HepG2 (cell line): Measurements from ENCODE around the gene PRMT2. TPM values are rescaled to one million over a fixed set of nuclear protein-coding genes. Genes with fewer than 3 reads are reported as not detected.
A peak's percentile ranks its signal among the peaks of the same experiment; 100 is the strongest.

ENCODE experiments used
- ARID5B ChIP-seq: IDR thresholded peaks from 2 replicates; pipeline ENCODE4 v1.4.0; 2020; ENCODE audit warnings: mild to moderate bottlenecking, missing genetic modification reagents
- CAMTA2 ChIP-seq: sonication (generic); formaldehyde crosslinking; IDR thresholded peaks from 2 replicates; pipeline ENCODE4 v1.4.0; 2020; ENCODE audit warnings: mild to moderate bottlenecking, missing genetic modification reagents, borderline replicate concordance
- FOSL2 ChIP-seq: sonication (generic); formaldehyde crosslinking; IDR thresholded peaks from 2 replicates; pipeline ENCODE4 v1.4.0; 2020; ENCODE audit warnings: missing genetic modification reagents
- HNF1A ChIP-seq, 2 experiments: sonication (generic) in 1 of 2; formaldehyde crosslinking in 1 of 2; IDR thresholded peaks; 2 replicates each; pipeline versions ENCODE4 v1.4.0 to v1.6.1; 2016 to 2020; ENCODE audit warnings: borderline replicate concordance in 1 of 2, low read depth in 1 of 2, mild to moderate bottlenecking in 1 of 2, missing genetic modification reagents in 1 of 2
- KLF6 ChIP-seq: IDR thresholded peaks from 2 replicates; pipeline ENCODE4 v1.8.0; 2016; ENCODE audit warnings: missing biosample characterization, missing genetic modification reagents
- NFKB2 ChIP-seq: sonication (generic); formaldehyde crosslinking; IDR thresholded peaks from 2 replicates; pipeline ENCODE4 v1.4.0; 2020; ENCODE audit warnings: missing genetic modification reagents, borderline replicate concordance
- PITX1 ChIP-seq: sonication (generic); formaldehyde crosslinking; IDR thresholded peaks from 2 replicates; pipeline ENCODE4 v1.5.1; 2020; ENCODE audit warnings: mild to moderate bottlenecking, missing genetic modification reagents
- POLR2A ChIP-seq, 2 experiments: IDR thresholded peaks; 2 replicates each; pipeline ENCODE4 v1.6.1; 2011; ENCODE audit warnings: low read depth in 2 of 2, low read length in 2 of 2, mild to moderate bottlenecking in 1 of 2, moderate library complexity in 1 of 2; ENCODE audit not compliant: insufficient read depth in 1 of 2
- UBTF ChIP-seq: sonication (generic); formaldehyde crosslinking; IDR thresholded peaks from 2 replicates; pipeline ENCODE4 v1.4.0; 2020; ENCODE audit warnings: mild to moderate bottlenecking, missing genetic modification reagents
- ZNF10 ChIP-seq: sonication (generic); formaldehyde crosslinking; IDR thresholded peaks from 2 replicates; pipeline ENCODE4 v1.4.0; 2020; ENCODE audit warnings: mild to moderate bottlenecking, low read depth, missing genetic modification reagents, borderline replicate concordance
- ZNF263 ChIP-seq: sonication (generic); formaldehyde crosslinking; IDR thresholded peaks from 2 replicates; pipeline ENCODE4 v1.4.0; 2020; ENCODE audit warnings: missing genetic modification reagents
- ZNF335 ChIP-seq: sonication (generic); formaldehyde crosslinking; IDR thresholded peaks from 2 replicates; pipeline ENCODE4 v1.4.0; 2020; ENCODE audit warnings: missing genetic modification reagents
- ZSCAN9 ChIP-seq: IDR thresholded peaks from 2 replicates; pipeline ENCODE4 v1.6.1; 2016; ENCODE audit warnings: borderline replicate concordance
- polyA plus RNA-seq, 8 experiments: library from polyadenylated mRNA; depleted of rRNA in 3 of 8; stranded (reverse) in 7 of 8; unstranded in 1 of 8; fragments of >200 nt; fragmentation: Illumina TruSeq in 4 of 8; extraction: Trizol in 4 of 8; gene quantifications; 2 replicates each; pipeline versions ENCODE4 v1.2.1 to v1.2.3, GENCODE V29; 2011 to 2016; ENCODE audit warnings: low read depth in 4 of 8, missing spikeins in 1 of 8, mixed read lengths in 1 of 8; ENCODE audit not compliant: insufficient read depth in 1 of 8
- total RNA-seq, 5 experiments: library from RNA; depleted of rRNA; stranded (reverse); fragments of >200 nt; fragmentation: Illumina TruSeq; extraction: Trizol; gene quantifications; 2 replicates each; pipeline ENCODE4 v1.2.3, GENCODE V29; 2016; ENCODE audit warnings: low read depth in 1 of 5

The PRMT2 gene
- total and polyA plus RNA-seq, 2 of the 13 experiments (the other 11 are each of a cell fraction or from before 2014, with no cell fraction given) = 54.4 to 78.8 TPM

- TF ChIP-seq UBTF = peak; percentile 86
- peak; percentile 61; the same call in 1 of the 2 replicates for TF ChIP-seq ZSCAN9
- TF ChIP-seq ZNF335 = 0 out of 2 replicates have a peak, but pooled peaks have one; percentile 45
- peak; percentile 95 for TF ChIP-seq CAMTA2 (CRISPR knock-in tag)
- no peak for TF ChIP-seq HNF1A (IDR thresholded peaks at IDR 0.05; ENCODE audit: low read depth)
- TF ChIP-seq HNF1A (CRISPR knock-in tag; IDR thresholded peaks at IDR 0.05; ENCODE audit: borderline replicate concordance) = peak; percentile 37; the same call in 1 of the 2 replicates
- peak; percentile 88 to 96 for TF ChIP-seq POLR2A (IDR thresholded peaks at IDR 0.05; ENCODE audit: insufficient read depth in 1 of 2, low read depth in 2 of 2, low read length in 2 of 2)
- TF ChIP-seq FOSL2 (CRISPR knock-in tag) = no peak
- peak; percentile 46 for TF ChIP-seq PITX1 (CRISPR knock-in tag)
- TF ChIP-seq ZNF10 (CRISPR knock-in tag) = no peak
- TF ChIP-seq NFKB2 (CRISPR knock-in tag) = peak; percentile 90; the same call in 1 of the 2 replicates
- peak; percentile 52 for TF ChIP-seq ZNF263 (CRISPR knock-in tag)
- peak; percentile 40; the same call in 1 of the 2 replicates for TF ChIP-seq ARID5B (CRISPR knock-in tag)
- TF ChIP-seq KLF6 (CRISPR knock-in tag) = peak; percentile 74; the same call in 1 of the 2 replicates
Measured at GRCh38 chr21:46635324-46636180, at the start of gene PRMT2 (continued).
